H9 (cell line): ENCODE measurements around the gene GCAT. TPM values are rescaled to one million over a fixed set of nuclear protein-coding genes. Genes with fewer than 3 reads are reported as not detected.

ENCODE experiments used
- DNase-seq: peaks from one replicate; pipeline ENCODE4 v3.0.0-alpha.2; 2017
- H2AFZ ChIP-seq: one replicate; pipeline ENCODE4 v1.6.1; 2013; ENCODE audit warnings: mild to moderate bottlenecking, low read length, control low read depth, moderate library complexity
- H2AK5ac ChIP-seq: 2 replicates; pipeline ENCODE4 v1.6.1; 2013; ENCODE audit warnings: low read length, control low read depth, mixed read lengths; ENCODE audit not compliant: insufficient read length
- H2BK120ac ChIP-seq: one replicate; pipeline ENCODE4 v1.6.1; 2013; ENCODE audit warnings: low read depth, mild to moderate bottlenecking, low read length, control low read depth, inconsistent platforms; ENCODE audit not compliant: poor library complexity, severe bottlenecking
- H2BK12ac ChIP-seq: 2 replicates; pipeline ENCODE4 v1.6.1; 2013; ENCODE audit warnings: low read length, control low read depth, mixed read lengths, low read depth; ENCODE audit not compliant: insufficient read length
- H2BK15ac ChIP-seq: 2 replicates; pipeline ENCODE4 v1.6.1; 2013; ENCODE audit warnings: low read depth, low read length, control low read depth
- H2BK20ac ChIP-seq: one replicate; pipeline ENCODE4 v1.6.1; 2013; ENCODE audit warnings: low read depth, mild to moderate bottlenecking, low read length, control low read depth, inconsistent platforms; ENCODE audit not compliant: poor library complexity, severe bottlenecking
- H2BK5ac ChIP-seq: 2 replicates; pipeline ENCODE4 v1.6.1; 2013; ENCODE audit warnings: low read length, control low read depth, mixed read lengths; ENCODE audit not compliant: insufficient read length
- H3K14ac ChIP-seq: 2 replicates; pipeline ENCODE4 v1.6.1; 2013; ENCODE audit warnings: low read length, control low read depth; ENCODE audit not compliant: insufficient read depth
- H3K18ac ChIP-seq: 2 replicates; pipeline ENCODE4 v1.6.1; 2013; ENCODE audit warnings: low read depth, mild to moderate bottlenecking, mixed read lengths, low read length, control low read depth; ENCODE audit not compliant: insufficient read length
- H3K23ac ChIP-seq: 2 replicates; pipeline ENCODE4 v1.6.1; 2013; ENCODE audit warnings: low read length, control low read depth, mixed read lengths, low read depth; ENCODE audit not compliant: insufficient read length
- H3K23me2 ChIP-seq: 2 replicates; pipeline ENCODE4 v1.6.1; 2013; ENCODE audit warnings: low read depth, mild to moderate bottlenecking, mixed read lengths, low read length, control low read depth; ENCODE audit not compliant: insufficient read length, poor library complexity, severe bottlenecking
- H3K27ac ChIP-seq: 2 replicates; pipeline ENCODE4 v1.5.1; 2013; ENCODE audit warnings: low read length, control low read depth, mixed read lengths, low read depth; ENCODE audit not compliant: insufficient read length
- H3K27me3 ChIP-seq: 2 replicates; pipeline ENCODE4 v1.6.1; 2013; ENCODE audit warnings: low read length, control low read depth, inconsistent platforms; ENCODE audit not compliant: insufficient read depth
- H3K4ac ChIP-seq: 2 replicates; pipeline ENCODE4 v1.6.1; 2013; ENCODE audit warnings: low read depth, mild to moderate bottlenecking, control low read depth, inconsistent platforms, low read length, moderate library complexity
- H3K4me1 ChIP-seq: 2 replicates; pipeline ENCODE4 v1.6.1; 2013; ENCODE audit warnings: low read length, control low read depth, inconsistent platforms; ENCODE audit not compliant: insufficient read depth
- H3K4me2 ChIP-seq: 2 replicates; pipeline ENCODE4 v1.6.1; 2013; ENCODE audit warnings: low read length, control low read depth, mixed read lengths; ENCODE audit not compliant: insufficient read length, insufficient read depth
- H3K56ac ChIP-seq: 2 replicates; pipeline ENCODE4 v1.6.1; 2013; ENCODE audit warnings: low read depth, mild to moderate bottlenecking, mixed read lengths, low read length, control low read depth; ENCODE audit not compliant: insufficient read length
- H3K79me1 ChIP-seq: 2 replicates; pipeline ENCODE4 v1.6.1; 2013; ENCODE audit warnings: low read depth, mild to moderate bottlenecking, moderate library complexity, low read length, control low read depth, inconsistent platforms; ENCODE audit not compliant: insufficient read depth, poor library complexity, severe bottlenecking
- H3K79me2 ChIP-seq: 2 replicates; pipeline ENCODE4 v1.6.1; 2013; ENCODE audit warnings: low read length, control low read depth, inconsistent platforms; ENCODE audit not compliant: insufficient read depth
- H3K9ac ChIP-seq: 2 replicates; pipeline ENCODE4 v1.6.1; 2013; ENCODE audit warnings: low read length, control low read depth, mixed read lengths; ENCODE audit not compliant: insufficient read length; ENCODE audit errors: extremely low read depth
- H3K9me3 ChIP-seq: one replicate; pipeline ENCODE4 v1.6.1; 2013; ENCODE audit warnings: low read depth, low read length, inconsistent platforms; ENCODE audit not compliant: control insufficient read depth
- H3T11ph ChIP-seq: one replicate; pipeline ENCODE4 v1.6.1; 2013; ENCODE audit warnings: mild to moderate bottlenecking, low read length, control low read depth, inconsistent platforms
- H4K20me1 ChIP-seq: one replicate; pipeline ENCODE4 v1.6.1; 2013; ENCODE audit not compliant: control insufficient read depth, insufficient read length, insufficient read depth
- H4K5ac ChIP-seq: 2 replicates; pipeline ENCODE4 v1.6.1; 2013; ENCODE audit warnings: low read depth, mild to moderate bottlenecking, mixed read lengths, low read length, control low read depth; ENCODE audit not compliant: insufficient read length
- H4K8ac ChIP-seq: replicated peaks from 2 replicates; pipeline ENCODE4 v1.6.1; 2013; ENCODE audit warnings: low read length, control low read depth, mixed read lengths, low read depth; ENCODE audit not compliant: insufficient read length
- H4K91ac ChIP-seq: 2 replicates; pipeline ENCODE4 v1.6.1; 2013; ENCODE audit warnings: low read depth, mild to moderate bottlenecking, moderate library complexity, mixed read lengths, low read length, control low read depth; ENCODE audit not compliant: insufficient read length
- H3K27ac Mint-ChIP-seq, 3 experiments: 2 replicates in 2 of 3; 3 replicates in 1 of 3; pipeline ENCODE4 v1.8.0; 2020 to 2021; ENCODE audit warnings: mixed read lengths in 3 of 3, mild to moderate bottlenecking in 1 of 3, moderate library complexity in 1 of 3
- H3K27me3 Mint-ChIP-seq: 2 replicates; pipeline ENCODE4 v1.8.0; 2021; ENCODE audit warnings: low read depth, mild to moderate bottlenecking, moderate library complexity, mixed read lengths
- H3K36me3 Mint-ChIP-seq, 3 experiments: 2 replicates in 2 of 3; 3 replicates in 1 of 3; pipeline ENCODE4 v1.8.0; 2020 to 2021; ENCODE audit warnings: low read depth in 3 of 3, mixed read lengths in 3 of 3; ENCODE audit not compliant: insufficient read depth in 1 of 3
- H3K4me1 Mint-ChIP-seq, 2 experiments: 2 replicates each; pipeline ENCODE4 v1.8.0; 2020; ENCODE audit warnings: mixed read lengths in 2 of 2
- H3K4me3 Mint-ChIP-seq, 2 experiments: 2 replicates in 1 of 2; 3 replicates in 1 of 2; pipeline ENCODE4 v1.8.0; 2020 to 2021; ENCODE audit warnings: mild to moderate bottlenecking in 2 of 2, mixed read lengths in 2 of 2, moderate library complexity in 1 of 2
- H3K9me3 Mint-ChIP-seq, 2 experiments: 2 replicates in 1 of 2; 3 replicates in 1 of 2; pipeline ENCODE4 v1.8.0; 2020; ENCODE audit warnings: mild to moderate bottlenecking in 2 of 2, mixed read lengths in 2 of 2, moderate library complexity in 1 of 2
- CTCF ChIP-seq: fragments of 200-600 bp; sonication (generic); conservative IDR thresholded peaks from 3 replicates; pipeline ENCODE4 v1.8.0; 2021; ENCODE audit warnings: antibody characterized with exemption, mild to moderate bottlenecking
- WGBS: extraction: QIAGEN DNeasy Blood & Tissue Kit; methylation state at CpG from one replicate; pipeline ENCODE4 v1.1.7; 2013; ENCODE audit warnings: missing lambda C conversion rate, low lambda C conversion rate, mixed read lengths; ENCODE audit not compliant: insufficient read length; ENCODE audit errors: extremely low coverage; 5-methylcytosine and 5-hydroxymethylcytosine counted together
- total RNA-seq: library from RNA; stranded (reverse); gene quantifications from 2 replicates; pipeline ENCODE4 v1.2.1, GENCODE V29; 2021

Gene GCAT
- total RNA-seq, 1 experiment from 2014 or later, result 26.9 TPM

- H3K27me3 ChIP-seq, result no peaks in the 10 kb centered on the region
- H3K9me3 ChIP-seq, result no peaks in the 10 kb centered on the region
- no CpG with 5 or more reads among the region's 2 CpGs for WGBS
- no peak for DNase-seq
- no peak overlapping the region for H2BK12ac ChIP-seq
- no peak overlapping the region for H3K56ac ChIP-seq
- no peak overlapping the region for H3K27ac ChIP-seq
- H3K4ac ChIP-seq, result no peak overlapping the region
- no peak overlapping the region for H3K4me3 Mint-ChIP-seq
- no peak overlapping the region for H4K91ac ChIP-seq
- no peak overlapping the region for H2AFZ ChIP-seq
- H3K23ac ChIP-seq, result no peak overlapping the region
- peaks cover 2% of the 10 kb centered on the region; the same call in 1 of the 2 replicates for H3K79me2 ChIP-seq
- no peak overlapping the region for H2BK20ac ChIP-seq
- peak overlapping the region in 1 of 3 experiments; percentile 21; a peak in 1 of 7 replicates for H3K27ac Mint-ChIP-seq
- H4K20me1 ChIP-seq, result no peaks in the 10 kb centered on the region
- H2AK5ac ChIP-seq, result no peak overlapping the region
- no peaks in the 10 kb centered on the region for H3K4me1 ChIP-seq
- no peak overlapping the region for H3K18ac ChIP-seq
- no peaks in the 10 kb centered on the region; the same call in 1 of the 2 replicates for H3K27me3 Mint-ChIP-seq
- no peak overlapping the region for H2BK5ac ChIP-seq
- H3K36me3 Mint-ChIP-seq, result peaks cover 63 to 90% (median 83%) of the 10 kb centered on the region in 3 experiments
- H3K23me2 ChIP-seq, result no peaks in the 10 kb centered on the region
- H3T11ph ChIP-seq, result no peak overlapping the region
- no peak for TF ChIP-seq CTCF
- H3K9ac ChIP-seq, result no peak overlapping the region
- no peak overlapping the region for H4K5ac ChIP-seq
- H4K8ac ChIP-seq, result no peak overlapping the region
- peaks cover 15% of the 10 kb centered on the region for H3K79me1 ChIP-seq
- no peak overlapping the region for H2BK15ac ChIP-seq
- no peak overlapping the region for H2BK120ac ChIP-seq
- no peak overlapping the region for H3K14ac ChIP-seq
- H3K9me3 Mint-ChIP-seq, result no peaks in the 10 kb centered on the region
- peaks cover 4 to 5% of the 10 kb centered on the region in 2 experiments; a peak in 3 of 4 replicates for H3K4me1 Mint-ChIP-seq
- H3K4me2 ChIP-seq, result no peak overlapping the region
Observed at GRCh38 chr22:37855462-37855861, 47.7 kb downstream of the GCAT start.
